ENCODE measurements around the gene UBE2Q1. TPM values are rescaled to one million over a fixed set of nuclear protein-coding genes. Genes with fewer than 3 reads are reported as not detected.

Gene UBE2Q1
- total and polyA plus RNA-seq, 2 of the 8 experiments (the other 6 are each of a cell fraction or from before 2014, with no cell fraction given), result 13.2 to 95.8 TPM

GRCh38 chr1:154499446-154499845 is 59.0 kb downstream of the UBE2Q1 start (continued):
- TF ChIP-seq, protein P1, sequence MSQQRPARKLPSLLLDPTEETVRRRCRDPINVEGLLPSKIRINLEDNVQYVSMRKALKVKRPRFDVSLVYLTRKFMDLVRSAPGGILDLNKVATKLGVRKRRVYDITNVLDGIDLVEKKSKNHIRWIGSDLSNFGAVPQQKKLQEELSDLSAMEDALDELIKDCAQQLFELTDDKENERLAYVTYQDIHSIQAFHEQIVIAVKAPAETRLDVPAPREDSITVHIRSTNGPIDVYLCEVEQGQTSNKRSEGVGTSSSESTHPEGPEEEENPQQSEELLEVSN (IDR thresholded peaks at IDR 0.05), result no peak
- TF ChIP-seq ASH2L (IDR thresholded peaks at IDR 0.05; ENCODE audit: low read length) (no peak), JUN (IDR thresholded peaks at IDR 0.05; ENCODE audit: low read depth, low read length) (no peak), POLR2A (IDR thresholded peaks at IDR 0.05; ENCODE audit: control extremely low read depth in 1 of 2, low read depth in 2 of 2, low read length in 2 of 2) (no peak)

Other genes with a start within 250 kb of the UBE2Q1 start
- gene AQP10, start 237.6 kb downstream of the UBE2Q1 start, total RNA-seq (2021; fragmentation: NEBNext Ultra II Directional; extraction: Animal tissue kit (Norgen Biotek cat#: 25700)), result not detected in 2 replicates
- not detected in 2 replicates for gene AQP10, start 237.6 kb downstream of the UBE2Q1 start, polyA plus RNA-seq (2011; rRNA removed)
- gene ATP8B2, start 233.1 kb downstream of the UBE2Q1 start, total RNA-seq (2021; fragmentation: NEBNext Ultra II Directional; extraction: Animal tissue kit (Norgen Biotek cat#: 25700)), result 59.3 and 61.4 TPM in 2 replicates
- 70.1 and 98.5 TPM in 2 replicates for gene ATP8B2, start 233.1 kb downstream of the UBE2Q1 start, polyA plus RNA-seq (2011; rRNA removed)
- gene IL6R, start 153.3 kb downstream of the UBE2Q1 start, total RNA-seq (2021; fragmentation: NEBNext Ultra II Directional; extraction: Animal tissue kit (Norgen Biotek cat#: 25700)), result 2.6 and 3.0 TPM in 2 replicates
- gene IL6R, start 153.3 kb downstream of the UBE2Q1 start, polyA plus RNA-seq (2011; rRNA removed), result 2.3 and 3.3 TPM in 2 replicates
- gene TDRD10, start 56.4 kb downstream of the UBE2Q1 start, total RNA-seq (2021; fragmentation: NEBNext Ultra II Directional; extraction: Animal tissue kit (Norgen Biotek cat#: 25700)), result 0.15 TPM in 1 of 2 replicates, not detected in the other
- 0.27 and 0.30 TPM in 2 replicates for gene TDRD10, start 56.4 kb downstream of the UBE2Q1 start, polyA plus RNA-seq (2011; rRNA removed)
- 0.29 and 0.45 TPM in 2 replicates for gene SHE, start 56.2 kb downstream of the UBE2Q1 start, total RNA-seq (2021; fragmentation: NEBNext Ultra II Directional; extraction: Animal tissue kit (Norgen Biotek cat#: 25700))
- 0.28 and 0.44 TPM in 2 replicates for gene SHE, start 56.2 kb downstream of the UBE2Q1 start, polyA plus RNA-seq (2011; rRNA removed)
- gene CHRNB2, start 9.1 kb upstream of the UBE2Q1 start, total RNA-seq (2021; fragmentation: NEBNext Ultra II Directional; extraction: Animal tissue kit (Norgen Biotek cat#: 25700)), result 3.6 and 4.1 TPM in 2 replicates
- 3.1 and 3.4 TPM in 2 replicates for gene CHRNB2, start 9.1 kb upstream of the UBE2Q1 start, polyA plus RNA-seq (2011; rRNA removed)
- gene ADAR, start 49.5 kb upstream of the UBE2Q1 start, total RNA-seq (2021; fragmentation: NEBNext Ultra II Directional; extraction: Animal tissue kit (Norgen Biotek cat#: 25700)), result 235 and 242 TPM in 2 replicates
- 104 and 125 TPM in 2 replicates for gene ADAR, start 49.5 kb upstream of the UBE2Q1 start, polyA plus RNA-seq (2011; rRNA removed)

Data from H1 (cell line).